Measurements from ENCODE around the gene SLC9A8. TPM values are rescaled to one million over a fixed set of nuclear protein-coding genes. Genes with fewer than 3 reads are reported as not detected.
A peak's percentile ranks its signal among the peaks of the same experiment; 100 is the strongest.

Gene SLC9A8
- total and polyA plus RNA-seq, 2 of the 4 experiments (the other 2 are of a cell fraction) = 4.1 to 5.0 TPM

DNA sequence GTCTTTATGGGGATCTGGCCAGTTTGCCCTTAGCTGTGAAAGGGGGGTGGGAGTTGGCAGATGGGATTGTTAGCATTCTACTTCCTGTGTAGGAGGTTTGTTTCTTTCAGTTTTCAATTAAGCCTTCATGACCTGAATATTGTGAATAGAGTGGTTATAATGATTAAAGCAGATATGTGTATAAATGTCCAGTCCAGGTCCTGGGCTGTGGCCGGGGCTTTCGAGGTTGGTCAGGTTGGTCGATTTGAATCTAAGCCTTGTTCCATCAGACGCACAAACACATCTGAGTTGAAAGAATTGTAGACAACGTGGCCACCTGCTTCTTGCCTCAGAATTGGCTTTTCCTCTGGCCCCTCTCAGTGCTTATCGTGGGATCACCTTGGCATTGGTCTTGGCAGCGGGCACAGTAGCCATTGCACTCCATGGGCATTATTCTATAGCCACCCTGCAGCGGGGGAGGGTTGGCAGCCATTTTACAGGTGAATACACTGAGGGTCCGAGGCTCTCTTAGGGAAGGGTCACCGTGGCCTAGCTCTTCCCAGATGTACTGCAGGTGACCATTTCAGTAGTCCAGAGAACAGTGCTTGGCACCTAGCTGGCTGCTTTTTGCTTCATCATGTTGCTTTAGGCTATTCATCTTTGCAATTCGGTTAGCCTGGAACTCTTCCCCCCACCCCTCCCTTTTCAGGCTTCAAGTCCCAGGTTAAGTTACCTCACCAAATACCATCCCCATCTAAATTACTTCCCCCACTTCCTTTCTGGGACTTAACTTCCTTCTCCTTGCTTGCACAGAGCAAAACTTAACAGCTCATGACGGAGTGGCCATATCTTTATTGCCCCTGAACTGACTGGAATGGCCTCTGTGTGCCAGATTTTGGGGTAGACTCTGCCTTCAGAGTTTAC lies 124.7 kb downstream of the SLC9A8 start:
- peaks cover 12% of the 10 kb centered on the region for H3K36me3 ChIP-seq (ENCODE audit: control insufficient read depth, insufficient read depth, low read length)
- H4K91ac ChIP-seq (ENCODE audit: insufficient read depth, low read depth, low read length) = peak overlapping the region; percentile 64
- peak overlapping the region; percentile 78 to 98; a peak in 3 of 4 replicates for H4K8ac ChIP-seq (ENCODE audit: low read depth in 2 of 2, low read length in 2 of 2)
- H2BK120ac ChIP-seq (ENCODE audit: low read depth, low read length) = peak overlapping the region; percentile 9
- peaks cover 0 to 55% of the 10 kb centered on the region in 2 experiments; a peak in 3 of 4 replicates for H3K79me1 ChIP-seq (ENCODE audit: low read depth in 1 of 2, low read length in 2 of 2)
- WGBS, 2 experiments (ENCODE audit: extremely low coverage in 2 of 2, insufficient read length in 1 of 2) = 23% methylated on average over 6 of the region's 12 CpGs; no CpG with 5 or more reads in 1 of the 2 experiments
- peak overlapping the region; percentile 68 for H3K9ac ChIP-seq (ENCODE audit: low read depth, low read length)
- H4K5ac ChIP-seq (ENCODE audit: low read depth, low read length) = peak overlapping the region; percentile 7; the same call in 1 of the 2 replicates
- H3K56ac ChIP-seq (ENCODE audit: extremely low read depth, insufficient read depth, low read length) = peak overlapping the region; percentile 59; the same call in 1 of the 2 replicates
- in situ Hi-C loops (cut with MboI; ENCODE audit: low sequenced_read_pairs) = no loop called here
- H3K27ac ChIP-seq (ENCODE audit: insufficient read depth, low read length) = peak overlapping the region; percentile 87
- H2BK5ac ChIP-seq (ENCODE audit: low read depth, low read length, poor library complexity, severe bottlenecking) = peak overlapping the region; percentile 67
- peaks cover 23% of the 10 kb centered on the region for H3K9me1 ChIP-seq (ENCODE audit: insufficient read depth, low read length)
- no peaks in the 10 kb centered on the region for H3K27me3 ChIP-seq (ENCODE audit: control insufficient read depth, insufficient read depth, low read length)
- no peaks in the 10 kb centered on the region for H3K9me3 ChIP-seq (ENCODE audit: control insufficient read depth, insufficient read depth, low read length)
- H3K4me1 ChIP-seq (ENCODE audit: control insufficient read depth, insufficient read depth, low read length) = peaks cover 13% of the 10 kb centered on the region
- no peak for TF ChIP-seq FOS (IDR thresholded peaks at IDR 0.05; ENCODE audit: low read depth, low read length)
- no peak for TF ChIP-seq POLR2A (IDR thresholded peaks at IDR 0.05; ENCODE audit: low read depth, low read length)
- TF ChIP-seq RAD21 (IDR thresholded peaks at IDR 0.05; ENCODE audit: low read length) = no peak
- TF ChIP-seq RCOR1 (IDR thresholded peaks at IDR 0.05; ENCODE audit: insufficient replicate concordance, low read length) = no peak
- TF ChIP-seq, protein P1, sequence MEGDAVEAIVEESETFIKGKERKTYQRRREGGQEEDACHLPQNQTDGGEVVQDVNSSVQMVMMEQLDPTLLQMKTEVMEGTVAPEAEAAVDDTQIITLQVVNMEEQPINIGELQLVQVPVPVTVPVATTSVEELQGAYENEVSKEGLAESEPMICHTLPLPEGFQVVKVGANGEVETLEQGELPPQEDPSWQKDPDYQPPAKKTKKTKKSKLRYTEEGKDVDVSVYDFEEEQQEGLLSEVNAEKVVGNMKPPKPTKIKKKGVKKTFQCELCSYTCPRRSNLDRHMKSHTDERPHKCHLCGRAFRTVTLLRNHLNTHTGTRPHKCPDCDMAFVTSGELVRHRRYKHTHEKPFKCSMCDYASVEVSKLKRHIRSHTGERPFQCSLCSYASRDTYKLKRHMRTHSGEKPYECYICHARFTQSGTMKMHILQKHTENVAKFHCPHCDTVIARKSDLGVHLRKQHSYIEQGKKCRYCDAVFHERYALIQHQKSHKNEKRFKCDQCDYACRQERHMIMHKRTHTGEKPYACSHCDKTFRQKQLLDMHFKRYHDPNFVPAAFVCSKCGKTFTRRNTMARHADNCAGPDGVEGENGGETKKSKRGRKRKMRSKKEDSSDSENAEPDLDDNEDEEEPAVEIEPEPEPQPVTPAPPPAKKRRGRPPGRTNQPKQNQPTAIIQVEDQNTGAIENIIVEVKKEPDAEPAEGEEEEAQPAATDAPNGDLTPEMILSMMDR (conservative IDR thresholded peaks at IDR 0.05; ENCODE audit: low read depth, low read length) = no peak
- TF ChIP-seq, protein P2, sequence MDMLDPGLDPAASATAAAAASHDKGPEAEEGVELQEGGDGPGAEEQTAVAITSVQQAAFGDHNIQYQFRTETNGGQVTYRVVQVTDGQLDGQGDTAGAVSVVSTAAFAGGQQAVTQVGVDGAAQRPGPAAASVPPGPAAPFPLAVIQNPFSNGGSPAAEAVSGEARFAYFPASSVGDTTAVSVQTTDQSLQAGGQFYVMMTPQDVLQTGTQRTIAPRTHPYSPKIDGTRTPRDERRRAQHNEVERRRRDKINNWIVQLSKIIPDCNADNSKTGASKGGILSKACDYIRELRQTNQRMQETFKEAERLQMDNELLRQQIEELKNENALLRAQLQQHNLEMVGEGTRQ (IDR thresholded peaks at IDR 0.05; ENCODE audit: low read depth, low read length) = no peak
- TF ChIP-seq RFX5 (IDR thresholded peaks at IDR 0.05; ENCODE audit: low read depth, low read length) = no peak
- TF ChIP-seq, protein P3, sequence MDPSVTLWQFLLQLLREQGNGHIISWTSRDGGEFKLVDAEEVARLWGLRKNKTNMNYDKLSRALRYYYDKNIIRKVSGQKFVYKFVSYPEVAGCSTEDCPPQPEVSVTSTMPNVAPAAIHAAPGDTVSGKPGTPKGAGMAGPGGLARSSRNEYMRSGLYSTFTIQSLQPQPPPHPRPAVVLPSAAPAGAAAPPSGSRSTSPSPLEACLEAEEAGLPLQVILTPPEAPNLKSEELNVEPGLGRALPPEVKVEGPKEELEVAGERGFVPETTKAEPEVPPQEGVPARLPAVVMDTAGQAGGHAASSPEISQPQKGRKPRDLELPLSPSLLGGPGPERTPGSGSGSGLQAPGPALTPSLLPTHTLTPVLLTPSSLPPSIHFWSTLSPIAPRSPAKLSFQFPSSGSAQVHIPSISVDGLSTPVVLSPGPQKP (IDR thresholded peaks at IDR 0.05; ENCODE audit: borderline replicate concordance, low read depth, low read length) = no peak
- no peak for TF ChIP-seq MAZ (IDR thresholded peaks at IDR 0.05; ENCODE audit: borderline replicate concordance, low read depth, low read length)
- no peak for TF ChIP-seq NFE2L2 (IDR thresholded peaks at IDR 0.05; ENCODE audit: low read depth, low read length)
- no peak for TF ChIP-seq CEBPB (IDR thresholded peaks at IDR 0.05; ENCODE audit: low read depth, low read length)
- no peak for ATAC-seq (ENCODE audit: low read depth)
- ChIA-PET POLR2A (ENCODE audit: unreplicated experiment) (no interaction called here), CTCF (no interaction called here)
- peak overlapping the region; percentile 87 for H3K14ac ChIP-seq (replicated peaks; ENCODE audit: low read depth, low read length)
- DNase-seq = no peak
- dilution Hi-C loops (cut with HindIII; ENCODE audit: low sequenced_read_pairs, unreplicated experiment) = no loop called here
- peak overlapping the region; percentile 93 for H3K4me3 ChIP-seq (ENCODE audit: insufficient read depth, low read depth, low read length)
- peak overlapping the region; percentile 72 for H2AK5ac ChIP-seq (ENCODE audit: low read depth, low read length)
- H2AFZ ChIP-seq (replicated peaks; ENCODE audit: low read length, poor library complexity) = peak overlapping the region; percentile 91
- H4K20me1 ChIP-seq (ENCODE audit: insufficient read depth, low read length) = peaks cover 45% of the 10 kb centered on the region
- H2BK15ac ChIP-seq (ENCODE audit: low read depth, low read length) = 0 out of 3 replicates have a peak overlapping the region, but pooled peaks have one; percentile 12
- no peak overlapping the region for H2BK20ac ChIP-seq (ENCODE audit: low read depth, low read length)
- peak overlapping the region; percentile 69 for H3K4ac ChIP-seq (ENCODE audit: low read depth, low read length)
- H3K23ac ChIP-seq (ENCODE audit: low read depth, low read length) = peak overlapping the region; percentile 88
- TSS peak; percentile 32 for BruUV-seq (replicated peaks)
- H2AK9ac ChIP-seq (replicated peaks; ENCODE audit: low read depth, low read length, poor library complexity) = peak overlapping the region; percentile 89
- intact Hi-C loops (cut with micrococcal nuclease) = no loop called here
- H3K4me2 ChIP-seq (ENCODE audit: low read depth, low read length) = peak overlapping the region; percentile 93
- H3K18ac ChIP-seq (ENCODE audit: low read depth, low read length) = peak overlapping the region; percentile 10; the same call in 1 of the 2 replicates
